ENCODE results near the gene BAMBI. TPM values are rescaled to one million over a fixed set of nuclear protein-coding genes. Genes with fewer than 3 reads are reported as not detected.

BAMBI gene
- total RNA-seq, 6 experiments from 2014 or later, result 1.6 to 2.3 (median 2.2) TPM

DNA sequence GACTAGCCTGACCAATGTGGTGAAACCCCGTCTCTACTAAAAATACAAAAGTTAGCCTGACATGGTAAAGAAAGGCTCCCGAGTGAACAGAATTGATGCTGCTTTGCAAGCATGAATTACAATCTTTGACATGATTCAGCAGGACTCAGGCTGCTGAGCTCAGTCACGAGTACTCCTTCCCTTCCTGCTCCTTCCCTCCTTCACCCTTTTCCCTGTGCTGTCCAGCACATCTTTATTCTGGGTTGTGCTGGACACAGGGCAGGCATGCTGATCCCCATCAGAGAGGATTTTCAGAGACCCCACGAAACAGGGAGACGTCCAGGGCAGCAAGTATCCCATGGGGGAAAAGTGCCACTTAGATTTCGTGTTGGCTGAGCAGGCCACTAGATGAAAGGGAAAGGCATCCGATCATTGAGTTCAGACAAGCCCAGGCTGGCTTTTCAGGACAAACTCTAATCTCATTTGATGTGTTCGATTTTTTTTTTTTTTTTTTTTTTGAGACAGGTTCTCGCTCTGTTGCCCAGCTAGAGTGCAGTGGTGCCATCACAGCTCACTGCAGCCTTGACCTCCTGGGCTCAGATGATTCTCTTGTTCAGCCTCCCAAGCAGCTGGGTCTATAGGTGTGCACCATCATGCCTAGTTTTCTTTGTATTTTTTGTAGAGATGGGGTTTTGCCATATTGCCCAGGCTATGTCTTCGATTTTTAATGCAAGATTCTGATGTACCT is 36.5 kb downstream of the BAMBI start:
- H3K4me1 Mint-ChIP-seq (ENCODE audit: low read depth), result no peaks in the 10 kb centered on the region
- no peaks in the 10 kb centered on the region for H3K9me3 Mint-ChIP-seq
- H3K27me3 Mint-ChIP-seq (ENCODE audit: insufficient read depth), result peaks cover 14% of the 10 kb centered on the region
- no peak overlapping the region for H3K27ac Mint-ChIP-seq
- TF ChIP-seq, protein P1, sequence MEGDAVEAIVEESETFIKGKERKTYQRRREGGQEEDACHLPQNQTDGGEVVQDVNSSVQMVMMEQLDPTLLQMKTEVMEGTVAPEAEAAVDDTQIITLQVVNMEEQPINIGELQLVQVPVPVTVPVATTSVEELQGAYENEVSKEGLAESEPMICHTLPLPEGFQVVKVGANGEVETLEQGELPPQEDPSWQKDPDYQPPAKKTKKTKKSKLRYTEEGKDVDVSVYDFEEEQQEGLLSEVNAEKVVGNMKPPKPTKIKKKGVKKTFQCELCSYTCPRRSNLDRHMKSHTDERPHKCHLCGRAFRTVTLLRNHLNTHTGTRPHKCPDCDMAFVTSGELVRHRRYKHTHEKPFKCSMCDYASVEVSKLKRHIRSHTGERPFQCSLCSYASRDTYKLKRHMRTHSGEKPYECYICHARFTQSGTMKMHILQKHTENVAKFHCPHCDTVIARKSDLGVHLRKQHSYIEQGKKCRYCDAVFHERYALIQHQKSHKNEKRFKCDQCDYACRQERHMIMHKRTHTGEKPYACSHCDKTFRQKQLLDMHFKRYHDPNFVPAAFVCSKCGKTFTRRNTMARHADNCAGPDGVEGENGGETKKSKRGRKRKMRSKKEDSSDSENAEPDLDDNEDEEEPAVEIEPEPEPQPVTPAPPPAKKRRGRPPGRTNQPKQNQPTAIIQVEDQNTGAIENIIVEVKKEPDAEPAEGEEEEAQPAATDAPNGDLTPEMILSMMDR (IDR thresholded peaks at IDR 0.05), result no peak
- H3K4me3 Mint-ChIP-seq, result no peak overlapping the region
- H3K36me3 Mint-ChIP-seq (ENCODE audit: low read depth), result no peaks in the 10 kb centered on the region
- DNase-seq, result no peak

GRCh38 chr10:28714401-28715053 is 37.2 kb downstream of the BAMBI start:
- TF ChIP-seq, protein P1 (IDR thresholded peaks at IDR 0.05), result no peak
- peaks cover 5% of the 10 kb centered on the region for H3K4me1 Mint-ChIP-seq (ENCODE audit: low read depth)
- H3K4me3 Mint-ChIP-seq, result no peak overlapping the region
- H3K36me3 Mint-ChIP-seq (ENCODE audit: low read depth), result no peaks in the 10 kb centered on the region
- peaks cover 6% of the 10 kb centered on the region for H3K27me3 Mint-ChIP-seq (ENCODE audit: insufficient read depth)
- no peaks in the 10 kb centered on the region for H3K9me3 Mint-ChIP-seq
- no peak for DNase-seq
- H3K27ac Mint-ChIP-seq, result no peak overlapping the region

DNA sequence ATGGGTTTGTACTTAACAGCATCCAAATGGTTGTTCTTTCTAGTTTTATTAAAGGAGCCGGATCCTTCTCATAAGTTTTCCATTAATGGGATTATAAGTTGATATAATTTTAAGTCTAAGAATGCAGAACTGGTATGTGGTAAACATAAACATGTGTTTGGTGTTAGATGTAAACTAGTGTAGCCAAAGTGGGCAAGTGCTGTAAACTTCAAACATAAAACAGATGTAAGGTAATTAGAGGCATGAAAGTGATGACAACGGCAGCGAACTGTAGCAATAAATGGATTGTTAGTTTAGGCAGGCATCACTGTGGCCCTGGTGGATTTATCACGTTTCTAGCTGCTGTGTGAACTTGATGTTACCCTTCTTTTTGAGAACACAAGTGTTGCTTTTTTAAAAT is 37.9 kb downstream of the BAMBI start:
- no peak overlapping the region for H3K4me3 Mint-ChIP-seq
- H3K4me1 Mint-ChIP-seq (ENCODE audit: low read depth), result peaks cover 13% of the 10 kb centered on the region
- peaks cover 6% of the 10 kb centered on the region for H3K27me3 Mint-ChIP-seq (ENCODE audit: insufficient read depth)
- TF ChIP-seq, protein P1 (IDR thresholded peaks at IDR 0.05), result no peak
- H3K9me3 Mint-ChIP-seq, result no peaks in the 10 kb centered on the region
- H3K36me3 Mint-ChIP-seq (ENCODE audit: low read depth), result no peaks in the 10 kb centered on the region
- no peak overlapping the region for H3K27ac Mint-ChIP-seq
- DNase-seq, result no peak

DNA sequence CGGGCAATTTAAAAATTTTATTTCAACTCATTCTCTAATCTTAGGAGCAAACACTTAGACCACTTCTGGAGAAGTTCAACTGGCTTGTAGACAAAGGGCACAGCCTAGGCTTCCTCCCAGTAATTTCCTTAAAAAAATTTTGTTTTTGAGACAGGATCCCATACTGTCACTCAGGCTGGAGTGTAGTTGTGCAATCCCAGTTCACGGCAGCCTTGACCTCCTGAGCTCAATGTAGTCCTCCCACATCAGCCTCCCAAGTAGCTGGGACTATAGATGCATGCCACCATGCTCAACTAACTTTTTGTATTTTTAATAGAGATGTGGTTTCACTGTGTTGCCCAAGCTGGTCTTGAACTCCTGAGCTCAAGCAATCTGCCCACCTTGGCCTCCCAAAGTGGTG is 38.4 kb downstream of the BAMBI start:
- no peak overlapping the region for H3K27ac Mint-ChIP-seq
- TF ChIP-seq, protein P1 (IDR thresholded peaks at IDR 0.05), result no peak
- H3K4me3 Mint-ChIP-seq, result no peak overlapping the region
- H3K9me3 Mint-ChIP-seq, result no peaks in the 10 kb centered on the region
- no peaks in the 10 kb centered on the region for H3K36me3 Mint-ChIP-seq (ENCODE audit: low read depth)
- H3K27me3 Mint-ChIP-seq (ENCODE audit: insufficient read depth), result peaks cover 6% of the 10 kb centered on the region
- no peak for DNase-seq
- H3K4me1 Mint-ChIP-seq (ENCODE audit: low read depth), result peaks cover 13% of the 10 kb centered on the region

DNA sequence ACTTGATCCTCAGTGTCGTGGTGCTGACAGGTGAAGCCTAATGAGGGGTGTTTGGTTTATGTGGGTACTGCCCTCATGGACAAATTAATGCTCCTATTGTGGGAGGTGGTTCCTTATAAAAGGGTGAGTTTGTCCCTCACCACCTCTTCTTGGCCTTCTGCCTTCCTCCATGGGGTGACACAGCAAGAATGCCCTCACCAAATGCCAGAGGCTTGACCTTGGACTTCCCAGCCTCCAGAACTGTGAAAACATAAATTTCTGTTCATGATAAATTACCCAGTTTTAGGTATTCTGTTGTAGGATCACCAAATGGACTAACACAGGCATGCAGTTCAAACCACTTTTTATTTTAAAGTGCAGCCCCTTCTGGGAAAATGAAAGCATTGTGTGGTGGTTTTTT is 39.4 kb downstream of the BAMBI start:
- Mint-ChIP-seq H3K4me1 (ENCODE audit: low read depth) (peaks cover 17% of the 10 kb centered on the region), H3K9me3 (no peaks in the 10 kb centered on the region), H3K27ac (no peak overlapping the region), H3K27me3 (ENCODE audit: insufficient read depth) (peaks cover 6% of the 10 kb centered on the region), H3K36me3 (ENCODE audit: low read depth) (no peaks in the 10 kb centered on the region), H3K4me3 (no peak overlapping the region)
- TF ChIP-seq, protein P1 (IDR thresholded peaks at IDR 0.05), result no peak
- no peak for DNase-seq
